SJCRH30 (cell line): ENCODE results near the gene GABRR2. TPM values are rescaled to one million over a fixed set of nuclear protein-coding genes. Genes with fewer than 3 reads are reported as not detected.
A peak's percentile ranks its signal among the peaks of the same experiment; 100 is the strongest.

Experiments
- DNase-seq, 2 experiments: peaks; one replicate each; pipeline ENCODE4 v3.0.0-alpha.2; 2015 to 2020
- H3K27ac ChIP-seq: fragments of 250-450 bp; sonication (Bioruptor Pico); 2 replicates; pipeline ENCODE4 v1.5.1; 2020; ENCODE audit warnings: mild to moderate bottlenecking, moderate library complexity
- H3K27me3 ChIP-seq: fragments of 250-450 bp; sonication (Bioruptor Pico); 2 replicates; pipeline ENCODE4 v1.5.1; 2020; ENCODE audit warnings: mild to moderate bottlenecking, moderate library complexity
- H3K36me3 ChIP-seq: fragments of 250-450 bp; sonication (Bioruptor Pico); 2 replicates; pipeline ENCODE4 v1.5.1; 2020; ENCODE audit warnings: mild to moderate bottlenecking, moderate library complexity
- H3K4me1 ChIP-seq: fragments of 250-450 bp; sonication (Bioruptor Pico); 2 replicates; pipeline ENCODE4 v1.5.1; 2020; ENCODE audit warnings: mild to moderate bottlenecking, moderate library complexity
- H3K4me3 ChIP-seq: fragments of 250-450 bp; sonication (Bioruptor Pico); 2 replicates; pipeline ENCODE4 v1.5.1; 2020; ENCODE audit warnings: mild to moderate bottlenecking, moderate library complexity
- H3K9me3 ChIP-seq: fragments of 250-450 bp; sonication (Bioruptor Pico); replicated peaks from 2 replicates; pipeline ENCODE4 v1.5.1; 2020; ENCODE audit warnings: mild to moderate bottlenecking, moderate library complexity
- total RNA-seq: library from RNA; depleted of rRNA; stranded (reverse); fragments of >200 nt; shearing (Covaris generic); gene quantifications from 2 replicates; pipeline ENCODE4 v1.2.3, GENCODE V29; 2014

The GABRR2 gene
- total RNA-seq, 1 experiment from 2014 or later, result 0.32 TPM

- no peak overlapping the region for H3K4me3 ChIP-seq
- no peaks in the 10 kb centered on the region for H3K4me1 ChIP-seq
- H3K27me3 ChIP-seq, result no peaks in the 10 kb centered on the region
- DNase-seq, result no peak
- H3K36me3 ChIP-seq, result no peaks in the 10 kb centered on the region
- H3K27ac ChIP-seq, result no peak overlapping the region
- no peaks in the 10 kb centered on the region for H3K9me3 ChIP-seq
Observed at GRCh38 chr6:89267918-89268317, 47.2 kb downstream of the GABRR2 start.

- Histone ChIP-seq H3K27me3 (no peaks in the 10 kb centered on the region), H3K4me3 (no peak overlapping the region), H3K36me3 (no peaks in the 10 kb centered on the region), H3K27ac (no peak overlapping the region), H3K9me3 (no peaks in the 10 kb centered on the region), H3K4me1 (peaks cover 3% of the 10 kb centered on the region)
- DNase-seq, result no peak
Observed at GRCh38 chr6:89264296-89264695, 50.8 kb downstream of the GABRR2 start.

- H3K4me1 ChIP-seq, result peaks cover 3% of the 10 kb centered on the region
- no peak overlapping the region for H3K27ac ChIP-seq
- DNase-seq, result peak; percentile 22 to 66
Observed at GRCh38 chr6:89260832-89261231, 54.3 kb downstream of the GABRR2 start.

GRCh38 chr6:89260310-89260709 lies 54.8 kb downstream of the GABRR2 start:
- Histone ChIP-seq H3K4me1 (peaks cover 3% of the 10 kb centered on the region), H3K9me3 (no peaks in the 10 kb centered on the region), H3K4me3 (no peak overlapping the region), H3K27me3 (no peaks in the 10 kb centered on the region), H3K36me3 (no peaks in the 10 kb centered on the region), H3K27ac (no peak overlapping the region)
- DNase-seq, result peak; percentile 45 to 55

More at GRCh38 chr6:89260832-89261231, 54.3 kb downstream of the GABRR2 start:
- no peaks in the 10 kb centered on the region for H3K9me3 ChIP-seq
- H3K36me3 ChIP-seq, result no peaks in the 10 kb centered on the region
- no peaks in the 10 kb centered on the region for H3K27me3 ChIP-seq
- no peak overlapping the region for H3K4me3 ChIP-seq

GRCh38 chr6:89258912-89259311 lies 56.2 kb downstream of the GABRR2 start:
- no peak for DNase-seq
- H3K4me1 ChIP-seq, result peaks cover 3% of the 10 kb centered on the region
- no peaks in the 10 kb centered on the region for H3K9me3 ChIP-seq
- H3K27ac ChIP-seq, result no peak overlapping the region
- no peaks in the 10 kb centered on the region for H3K36me3 ChIP-seq
- no peaks in the 10 kb centered on the region for H3K27me3 ChIP-seq
- no peak overlapping the region for H3K4me3 ChIP-seq

- Histone ChIP-seq H3K27me3 (no peaks in the 10 kb centered on the region), H3K36me3 (no peaks in the 10 kb centered on the region), H3K27ac (no peak overlapping the region), H3K4me1 (peaks cover 3% of the 10 kb centered on the region), H3K9me3 (no peaks in the 10 kb centered on the region), H3K4me3 (no peak overlapping the region)
- DNase-seq, result no peak
Observed at GRCh38 chr6:89257781-89258180, 57.3 kb downstream of the GABRR2 start.

- Histone ChIP-seq H3K27me3 (no peaks in the 10 kb centered on the region), H3K9me3 (no peaks in the 10 kb centered on the region), H3K36me3 (no peaks in the 10 kb centered on the region), H3K4me3 (no peak overlapping the region), H3K4me1 (peaks cover 3% of the 10 kb centered on the region), H3K27ac (no peak overlapping the region)
- no peak for DNase-seq
Observed at GRCh38 chr6:89257346-89257745, 57.8 kb downstream of the GABRR2 start.

GRCh38 chr6:89255417-89255816 lies 59.7 kb downstream of the GABRR2 start:
- Histone ChIP-seq H3K4me1 (no peaks in the 10 kb centered on the region), H3K27me3 (no peaks in the 10 kb centered on the region), H3K9me3 (no peaks in the 10 kb centered on the region), H3K4me3 (no peak overlapping the region), H3K36me3 (no peaks in the 10 kb centered on the region), H3K27ac (no peak overlapping the region)
- no peak for DNase-seq

GRCh38 chr6:89254569-89254968 lies 60.5 kb downstream of the GABRR2 start:
- Histone ChIP-seq H3K4me1 (no peaks in the 10 kb centered on the region), H3K27ac (no peak overlapping the region), H3K9me3 (no peaks in the 10 kb centered on the region), H3K36me3 (no peaks in the 10 kb centered on the region), H3K4me3 (no peak overlapping the region), H3K27me3 (no peaks in the 10 kb centered on the region)
- DNase-seq, result no peak

GRCh38 chr6:89252907-89253306 lies 62.2 kb downstream of the GABRR2 start:
- Histone ChIP-seq H3K36me3 (no peaks in the 10 kb centered on the region), H3K9me3 (no peaks in the 10 kb centered on the region), H3K4me3 (no peak overlapping the region), H3K27me3 (no peaks in the 10 kb centered on the region), H3K27ac (no peak overlapping the region), H3K4me1 (no peaks in the 10 kb centered on the region)
- DNase-seq, result no peak

- H3K36me3 ChIP-seq, result no peaks in the 10 kb centered on the region
- H3K27ac ChIP-seq, result no peak overlapping the region
- no peaks in the 10 kb centered on the region for H3K4me1 ChIP-seq
- H3K4me3 ChIP-seq, result no peak overlapping the region
- no peaks in the 10 kb centered on the region for H3K9me3 ChIP-seq
- no peak for DNase-seq
- H3K27me3 ChIP-seq, result no peaks in the 10 kb centered on the region
Observed at GRCh38 chr6:89251976-89252375, 63.1 kb downstream of the GABRR2 start.

- H3K36me3 ChIP-seq, result no peaks in the 10 kb centered on the region
- no peak for DNase-seq
- no peaks in the 10 kb centered on the region for H3K9me3 ChIP-seq
Observed at GRCh38 chr6:89251170-89251569, 63.9 kb downstream of the GABRR2 start.

GRCh38 chr6:89250239-89250638 lies 64.9 kb downstream of the GABRR2 start:
- H3K27me3 ChIP-seq, result no peaks in the 10 kb centered on the region
- H3K4me1 ChIP-seq, result no peaks in the 10 kb centered on the region
- no peaks in the 10 kb centered on the region for H3K36me3 ChIP-seq
- DNase-seq, result no peak
- no peak overlapping the region for H3K27ac ChIP-seq
- no peak overlapping the region for H3K4me3 ChIP-seq
- H3K9me3 ChIP-seq, result no peaks in the 10 kb centered on the region

More at GRCh38 chr6:89251170-89251569, 63.9 kb downstream of the GABRR2 start:
- Histone ChIP-seq H3K4me1 (no peaks in the 10 kb centered on the region), H3K27ac (no peak overlapping the region), H3K27me3 (no peaks in the 10 kb centered on the region), H3K4me3 (no peak overlapping the region)

GRCh38 chr6:89244241-89244985 lies 70.7 kb downstream of the GABRR2 start:
- Histone ChIP-seq H3K36me3 (no peaks in the 10 kb centered on the region), H3K4me3 (no peak overlapping the region), H3K4me1 (peaks cover 13% of the 10 kb centered on the region), H3K27me3 (no peaks in the 10 kb centered on the region), H3K9me3 (no peaks in the 10 kb centered on the region), H3K27ac (no peak overlapping the region)
- DNase-seq, result no peak

GRCh38 chr6:89243331-89243629 lies 71.8 kb downstream of the GABRR2 start:
- no peak overlapping the region for H3K4me3 ChIP-seq
- H3K4me1 ChIP-seq, result peaks cover 13% of the 10 kb centered on the region
- H3K36me3 ChIP-seq, result no peaks in the 10 kb centered on the region
- H3K9me3 ChIP-seq, result no peaks in the 10 kb centered on the region
- no peak for DNase-seq
- H3K27me3 ChIP-seq, result no peaks in the 10 kb centered on the region
- 0 out of 2 replicates have a peak overlapping the region, but pooled peaks have one; percentile 2 for H3K27ac ChIP-seq
